ENCODE measurements around the gene OR5D13.

Gene OR5D13

GRCh38 chr11:55791606-55792005 lies 18.4 kb downstream of the OR5D13 start:
- Histone ChIP-seq H4K20me1 (ENCODE audit: insufficient read depth, low read length, poor library complexity, severe bottlenecking) (no peaks in the 10 kb centered on the region), H3K9ac (ENCODE audit: low read depth, low read length, poor library complexity, severe bottlenecking) (no peak overlapping the region), H3K36me3 (ENCODE audit: insufficient read depth, low read length) (no peaks in the 10 kb centered on the region), H3F3A (ENCODE audit: low read depth) (no peaks in the 10 kb centered on the region), H3K4me2 (ENCODE audit: low read depth, low read length, poor library complexity, severe bottlenecking) (no peak overlapping the region), H3K4me1 (ENCODE audit: insufficient read depth, low read length, poor library complexity, severe bottlenecking) (no peaks in the 10 kb centered on the region), H3K27me3 (ENCODE audit: insufficient read depth, low read length, poor library complexity, severe bottlenecking) (no peaks in the 10 kb centered on the region), H3K4me3 (ENCODE audit: low read length, poor library complexity, severe bottlenecking) (no peak overlapping the region), H3K79me2 (ENCODE audit: insufficient read depth, low read length) (no peaks in the 10 kb centered on the region), H2AFZ (ENCODE audit: low read length) (no peak overlapping the region), H3K9me3 (ENCODE audit: insufficient read depth, low read depth, low read length) (no peaks in the 10 kb centered on the region), H3K9me2 (replicated peaks; ENCODE audit: low read depth, low read length) (no peaks in the 10 kb centered on the region)
- TF ChIP-seq EZH2phosphoT487 (IDR thresholded peaks at IDR 0.05; ENCODE audit: borderline replicate concordance) (no peak), CTCF (conservative IDR thresholded peaks at IDR 0.05; ENCODE audit: low read length) (no peak)

- Histone ChIP-seq H3K9me2 (replicated peaks; ENCODE audit: low read depth, low read length) (no peaks in the 10 kb centered on the region), H3F3A (ENCODE audit: low read depth) (no peaks in the 10 kb centered on the region), H4K20me1 (ENCODE audit: insufficient read depth, low read length, poor library complexity, severe bottlenecking) (no peaks in the 10 kb centered on the region), H3K36me3 (ENCODE audit: insufficient read depth, low read length) (no peaks in the 10 kb centered on the region), H3K9ac (ENCODE audit: low read depth, low read length, poor library complexity, severe bottlenecking) (no peak overlapping the region), H3K27me3 (ENCODE audit: insufficient read depth, low read length, poor library complexity, severe bottlenecking) (no peaks in the 10 kb centered on the region), H3K79me2 (ENCODE audit: insufficient read depth, low read length) (no peaks in the 10 kb centered on the region), H2AFZ (ENCODE audit: low read length) (no peak overlapping the region), H3K9me3 (ENCODE audit: insufficient read depth, low read depth, low read length) (no peaks in the 10 kb centered on the region), H3K4me1 (ENCODE audit: insufficient read depth, low read length, poor library complexity, severe bottlenecking) (no peaks in the 10 kb centered on the region), H3K4me3 (ENCODE audit: low read length, poor library complexity, severe bottlenecking) (no peak overlapping the region), H3K4me2 (ENCODE audit: low read depth, low read length, poor library complexity, severe bottlenecking) (no peak overlapping the region)
- TF ChIP-seq EZH2phosphoT487 (IDR thresholded peaks at IDR 0.05; ENCODE audit: borderline replicate concordance) (no peak), CTCF (conservative IDR thresholded peaks at IDR 0.05; ENCODE audit: low read length) (no peak)
Observed at GRCh38 chr11:55793321-55793720, 20.1 kb downstream of the OR5D13 start.

GRCh38 chr11:55795256-55795655 lies 22.0 kb downstream of the OR5D13 start, which contains the start of gene OR5D14:
Gene OR5D14, plus strand, starts transcription at chr11:55795556. Its CDS starts 0 bp downstream, at chr11:55795556.
- Histone ChIP-seq H2AFZ (ENCODE audit: low read length) (no peak within 1 kb of the TSS), H3K4me2 (ENCODE audit: low read depth, low read length, poor library complexity, severe bottlenecking) (no peak within 1 kb of the TSS), H3K9me3 (ENCODE audit: insufficient read depth, low read depth, low read length) (no peaks in the 10 kb centered on the region), H4K20me1 (ENCODE audit: insufficient read depth, low read length, poor library complexity, severe bottlenecking) (no peaks in the 10 kb centered on the region), H3K9ac (ENCODE audit: low read depth, low read length, poor library complexity, severe bottlenecking) (no peak within 1 kb of the TSS), H3F3A (ENCODE audit: low read depth) (no peaks in the 10 kb centered on the region), H3K27me3 (ENCODE audit: insufficient read depth, low read length, poor library complexity, severe bottlenecking) (no peaks in the 10 kb centered on the region), H3K36me3 (ENCODE audit: insufficient read depth, low read length) (no peaks in the 10 kb centered on the region), H3K9me2 (replicated peaks; ENCODE audit: low read depth, low read length) (no peaks in the 10 kb centered on the region), H3K4me3 (ENCODE audit: low read length, poor library complexity, severe bottlenecking) (no peak within 1 kb of the TSS), H3K4me1 (ENCODE audit: insufficient read depth, low read length, poor library complexity, severe bottlenecking) (no peaks in the 10 kb centered on the region), H3K79me2 (ENCODE audit: insufficient read depth, low read length) (no peaks in the 10 kb centered on the region)
- TF ChIP-seq EZH2phosphoT487 (IDR thresholded peaks at IDR 0.05; ENCODE audit: borderline replicate concordance) (no peak), CTCF (conservative IDR thresholded peaks at IDR 0.05; ENCODE audit: low read length) (no peak)

Measured in Loucy (cell line).